Endothelial cell of umbilical vein (primary cell): ENCODE measurements around the gene C4BPA. TPM values are rescaled to one million over a fixed set of nuclear protein-coding genes. Genes with fewer than 3 reads are reported as not detected.

Experiments
- BruUV-seq: library from RNA; stranded (reverse); fragments of 400-500 nt; replicated peaks from 2 replicates; lab custom pipeline; 2021; lab: Mats Ljungman, UMichigan
- CTCF ChIA-PET: fragments of 300-600, 350-600 bp; sonication (Branson Sonifier 250); formaldehyde crosslinking; loops from one replicate; lab custom pipeline; 2021; ENCODE audit warnings: antibody characterized with exemption, inconsistent platforms; lab: Charles Lee
- POLR2A ChIA-PET: fragments of 300-600, 350-600 bp; sonication (Branson Sonifier 250); formaldehyde crosslinking; loops from one replicate; lab custom pipeline; 2021; ENCODE audit warnings: antibody characterized with exemption, inconsistent platforms; lab: Charles Lee
- DNase-seq: peaks from one replicate; pipeline ENCODE4 v3.0.0-alpha.2; 2011; ENCODE audit warnings: low read depth, low spot score
- FAIRE-seq: peaks from 2 replicates; lab custom pipeline; 2011; peaks lifted over from hg19 to GRCh38; lab: Jason Lieb, UNC
- H2AFZ ChIP-seq: 2 replicates; pipeline ENCODE4 v1.6.0; 2012; ENCODE audit warnings: low read depth, low read length, control low read depth, inconsistent platforms
- H3K27ac ChIP-seq: 2 replicates; pipeline ENCODE4 v1.5.1; 2011; ENCODE audit warnings: low read depth, mild to moderate bottlenecking, control low read depth, low read length, moderate library complexity; ENCODE audit not compliant: insufficient read depth
- H3K27me3 ChIP-seq, 2 experiments: 2 replicates each; pipeline versions ENCODE4 v1.6.0 to v1.6.1; 2011; ENCODE audit warnings: low read length in 2 of 2, mixed read lengths in 1 of 2; ENCODE audit not compliant: control insufficient read depth in 2 of 2, insufficient read depth in 2 of 2
- H3K36me3 ChIP-seq, 2 experiments: 2 replicates in 1 of 2; 3 replicates in 1 of 2; pipeline ENCODE4 v1.5.1; 2011; ENCODE audit warnings: low read length in 2 of 2, mild to moderate bottlenecking in 1 of 2, moderate library complexity in 1 of 2; ENCODE audit not compliant: control insufficient read depth in 2 of 2, insufficient read depth in 2 of 2; ENCODE audit errors: extremely low read depth in 1 of 2
- H3K4me1 ChIP-seq: 3 replicates; pipeline ENCODE4 v1.5.1; 2011; ENCODE audit warnings: mild to moderate bottlenecking, low read length; ENCODE audit not compliant: control insufficient read depth, insufficient read depth; ENCODE audit errors: extremely low read depth
- H3K4me2 ChIP-seq: 2 replicates; pipeline ENCODE4 v1.6.1; 2011; ENCODE audit warnings: low read length, control low read depth, mixed read lengths; ENCODE audit not compliant: insufficient read depth
- H3K4me3 ChIP-seq, 3 experiments: fragments of 200-600 bp in 1 of 3; sonication (generic), shearing (Covaris generic) in 1 of 3; replicated peaks in 1 of 3; 2 replicates each; pipeline ENCODE4 v1.5.1; 2011 to 2016; ENCODE audit warnings: control low read depth in 3 of 3, low read length in 3 of 3, mild to moderate bottlenecking in 2 of 3, inconsistent platforms in 1 of 3, low read depth in 1 of 3, moderate library complexity in 1 of 3; ENCODE audit not compliant: insufficient read depth in 1 of 3
- H3K79me2 ChIP-seq: 2 replicates; pipeline ENCODE4 v1.6.0; 2012; ENCODE audit warnings: low read length, inconsistent platforms; ENCODE audit not compliant: control insufficient read depth, insufficient read depth
- H3K9ac ChIP-seq: replicated peaks from 2 replicates; pipeline ENCODE3; 2011; ENCODE audit warnings: low read length, control low read depth; ENCODE audit not compliant: insufficient read depth; ENCODE audit errors: extremely low read depth
- H3K9me1 ChIP-seq: replicated peaks from 3 replicates; pipeline ENCODE4 v1.6.0; 2011; ENCODE audit warnings: mild to moderate bottlenecking, low read length; ENCODE audit not compliant: control insufficient read depth, insufficient read depth; ENCODE audit errors: extremely low read depth
- H3K9me3 ChIP-seq: replicated peaks from 2 replicates; pipeline ENCODE4 v1.5.1; 2012; ENCODE audit warnings: low read length, inconsistent platforms; ENCODE audit not compliant: control insufficient read depth, insufficient read depth
- H4K20me1 ChIP-seq: replicated peaks from 2 replicates; pipeline ENCODE3; 2011; ENCODE audit warnings: mild to moderate bottlenecking, low read length; ENCODE audit not compliant: control insufficient read depth, insufficient read depth; ENCODE audit errors: extremely low read depth
- CTCF ChIP-seq, 2 donors: IDR thresholded peaks; 1 replicate in 1 of 2; 2 replicates in 1 of 2; pipeline ENCODE4 v1.5.1; 2011; ENCODE audit warnings: low read length in 2 of 2, mild to moderate bottlenecking in 2 of 2, moderate library complexity in 2 of 2, control low read depth in 1 of 2, inconsistent platforms in 1 of 2, low read depth in 1 of 2; ENCODE audit not compliant: insufficient read depth in 1 of 2; ENCODE audit errors: extremely low read depth in 1 of 2
- EZH2 ChIP-seq: IDR thresholded peaks from 2 replicates; pipeline ENCODE4 v1.6.1; 2012; ENCODE audit warnings: borderline replicate concordance, low read depth, mild to moderate bottlenecking, moderate library complexity, low read length, inconsistent platforms; ENCODE audit not compliant: severe bottlenecking
- FOS ChIP-seq: IDR thresholded peaks from 2 replicates; pipeline ENCODE4 v1.6.1; 2011; ENCODE audit warnings: mild to moderate bottlenecking, low read length, moderate library complexity, borderline replicate concordance; ENCODE audit not compliant: insufficient read depth
- GATA2 ChIP-seq: IDR thresholded peaks from 2 replicates; pipeline ENCODE4 v1.7.0; 2011; ENCODE audit warnings: low read depth, mild to moderate bottlenecking, moderate library complexity, mixed read lengths, low read length; ENCODE audit not compliant: insufficient read length, insufficient read depth
- JUN ChIP-seq: IDR thresholded peaks from 2 replicates; pipeline ENCODE4 v1.6.1; 2011; ENCODE audit warnings: borderline replicate concordance, low read depth; ENCODE audit not compliant: insufficient read length, insufficient read depth
- MAX ChIP-seq: IDR thresholded peaks from 2 replicates; pipeline ENCODE4 v1.6.1; 2011; ENCODE audit not compliant: insufficient read depth, insufficient read length
- MYC ChIP-seq: IDR thresholded peaks from one replicate; pipeline ENCODE4 v1.6.1; 2011; ENCODE audit warnings: mild to moderate bottlenecking, low read depth, low read length
- POLR2A ChIP-seq: IDR thresholded peaks from 2 replicates; pipeline ENCODE4 v1.6.1; 2012; ENCODE audit warnings: low read depth, mild to moderate bottlenecking, control low read depth, low read length
- POLR2AphosphoS5 ChIP-seq: IDR thresholded peaks from 2 replicates; pipeline ENCODE4 v1.6.1; 2012; ENCODE audit warnings: low read depth, mild to moderate bottlenecking, control low read depth, low read length, moderate library complexity; ENCODE audit not compliant: insufficient read depth
- dilution Hi-C: fragments of 300-500 bp; cut with MboI; formaldehyde crosslinking; loops from one replicate; pipeline ENCODE4 v1.15.0; 2019; ENCODE audit warnings: low sequenced_read_pairs; ENCODE audit not compliant: extremely low pct_ligation_motif_present
- intact Hi-C: fragments of 100-400 bp; cut with micrococcal nuclease; formaldehyde crosslinking; loops from one replicate; pipeline ENCODE4 v1.10.0; 2022
- polyA plus RNA-seq, 4 experiments: library from polyadenylated mRNA; depleted of rRNA in 3 of 4; stranded (reverse) in 3 of 4; unstranded in 1 of 4; fragments of >200 nt; gene quantifications; 2 replicates each; pipeline versions ENCODE4 v1.2.1 to v1.2.3, GENCODE V29; 2011 to 2012; ENCODE audit warnings: missing spikeins in 1 of 4
- total RNA-seq: library from RNA; stranded (reverse); gene quantifications from 2 replicates; pipeline ENCODE4 v1.2.3, GENCODE V29; 2021

C4BPA gene
- total and polyA plus RNA-seq, 2 donors (not counting 3 experiments of a cell fraction or from before 2014, with no cell fraction given): not detected

GRCh38 chr1:207081806-207082205 lies 22.2 kb upstream of the C4BPA start:
- Histone ChIP-seq H3K4me2 (no peak overlapping the region), H3K36me3 (no peaks in the 10 kb centered on the region), H3K9ac (no peak overlapping the region), H3K9me3 (no peaks in the 10 kb centered on the region), H3K27me3 (peaks cover 2 to 3% of the 10 kb centered on the region in 2 experiments), H3K27ac (no peak overlapping the region), H3K4me3 (no peak overlapping the region), H4K20me1 (no peaks in the 10 kb centered on the region), H2AFZ (no peak overlapping the region), H3K9me1 (no peaks in the 10 kb centered on the region), H3K79me2 (no peaks in the 10 kb centered on the region), H3K4me1 (no peaks in the 10 kb centered on the region)
- FAIRE-seq: no peak
- ChIA-PET POLR2A (no interaction called here), CTCF (interaction anchor here (2.4 to 5.0 kb wide), 2 partner anchors 22 to 325 kb away, joined by 7 to 181 read pairs; no protein-coding TSS in a partner anchor)
- intact Hi-C loops (no loop called here), dilution Hi-C loops (no loop called here)
- BruUV-seq: no TSS peak
- DNase-seq: no peak
- no peak for TF ChIP-seq POLR2A
- TF ChIP-seq GATA2: no peak
- no peak for TF ChIP-seq POLR2AphosphoS5
- TF ChIP-seq MAX: no peak
- TF ChIP-seq FOS: no peak
- TF ChIP-seq JUN: no peak
- no peak for TF ChIP-seq MYC
- TF ChIP-seq CTCF (IDR thresholded peaks at IDR 0.05; ENCODE audit: extremely low read depth in 1 of 2, insufficient read depth in 1 of 2, low read depth in 1 of 2, low read length in 2 of 2): no peak
- no peak for TF ChIP-seq EZH2
